ENCODE results near the gene CEP290.

DNA sequence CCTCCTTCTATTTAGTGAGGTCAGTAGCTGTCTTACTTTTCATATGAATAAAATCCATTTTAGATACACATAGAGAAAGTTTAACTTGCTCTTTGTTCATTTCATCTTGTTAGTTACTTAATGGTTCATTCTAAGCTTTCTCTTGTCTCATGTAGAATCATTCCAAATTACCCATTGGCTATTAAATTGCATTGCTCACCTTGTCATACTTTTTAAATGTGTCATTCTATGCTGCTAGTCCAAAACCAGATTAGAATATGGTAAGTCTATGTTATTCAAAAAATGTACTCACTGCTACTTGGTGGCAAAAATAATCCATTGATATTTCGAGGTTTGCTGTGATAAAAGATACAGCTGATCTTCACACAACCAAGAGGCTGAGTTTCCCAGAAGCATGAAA, 115.7 kb downstream of the CEP290 start:
- TF ChIP-seq ELF4 (CRISPR knock-in tag; IDR thresholded peaks at IDR 0.05; ENCODE audit: low read depth) (no peak), JUN (CRISPR knock-in tag; IDR thresholded peaks at IDR 0.05) (no peak)
- TF ChIP-seq, protein P1, sequence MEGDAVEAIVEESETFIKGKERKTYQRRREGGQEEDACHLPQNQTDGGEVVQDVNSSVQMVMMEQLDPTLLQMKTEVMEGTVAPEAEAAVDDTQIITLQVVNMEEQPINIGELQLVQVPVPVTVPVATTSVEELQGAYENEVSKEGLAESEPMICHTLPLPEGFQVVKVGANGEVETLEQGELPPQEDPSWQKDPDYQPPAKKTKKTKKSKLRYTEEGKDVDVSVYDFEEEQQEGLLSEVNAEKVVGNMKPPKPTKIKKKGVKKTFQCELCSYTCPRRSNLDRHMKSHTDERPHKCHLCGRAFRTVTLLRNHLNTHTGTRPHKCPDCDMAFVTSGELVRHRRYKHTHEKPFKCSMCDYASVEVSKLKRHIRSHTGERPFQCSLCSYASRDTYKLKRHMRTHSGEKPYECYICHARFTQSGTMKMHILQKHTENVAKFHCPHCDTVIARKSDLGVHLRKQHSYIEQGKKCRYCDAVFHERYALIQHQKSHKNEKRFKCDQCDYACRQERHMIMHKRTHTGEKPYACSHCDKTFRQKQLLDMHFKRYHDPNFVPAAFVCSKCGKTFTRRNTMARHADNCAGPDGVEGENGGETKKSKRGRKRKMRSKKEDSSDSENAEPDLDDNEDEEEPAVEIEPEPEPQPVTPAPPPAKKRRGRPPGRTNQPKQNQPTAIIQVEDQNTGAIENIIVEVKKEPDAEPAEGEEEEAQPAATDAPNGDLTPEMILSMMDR (IDR thresholded peaks at IDR 0.05): no peak
- TF ChIP-seq, protein P2, sequence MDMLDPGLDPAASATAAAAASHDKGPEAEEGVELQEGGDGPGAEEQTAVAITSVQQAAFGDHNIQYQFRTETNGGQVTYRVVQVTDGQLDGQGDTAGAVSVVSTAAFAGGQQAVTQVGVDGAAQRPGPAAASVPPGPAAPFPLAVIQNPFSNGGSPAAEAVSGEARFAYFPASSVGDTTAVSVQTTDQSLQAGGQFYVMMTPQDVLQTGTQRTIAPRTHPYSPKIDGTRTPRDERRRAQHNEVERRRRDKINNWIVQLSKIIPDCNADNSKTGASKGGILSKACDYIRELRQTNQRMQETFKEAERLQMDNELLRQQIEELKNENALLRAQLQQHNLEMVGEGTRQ (CRISPR knock-in tag; IDR thresholded peaks at IDR 0.05): no peak
- TF ChIP-seq, protein P3, sequence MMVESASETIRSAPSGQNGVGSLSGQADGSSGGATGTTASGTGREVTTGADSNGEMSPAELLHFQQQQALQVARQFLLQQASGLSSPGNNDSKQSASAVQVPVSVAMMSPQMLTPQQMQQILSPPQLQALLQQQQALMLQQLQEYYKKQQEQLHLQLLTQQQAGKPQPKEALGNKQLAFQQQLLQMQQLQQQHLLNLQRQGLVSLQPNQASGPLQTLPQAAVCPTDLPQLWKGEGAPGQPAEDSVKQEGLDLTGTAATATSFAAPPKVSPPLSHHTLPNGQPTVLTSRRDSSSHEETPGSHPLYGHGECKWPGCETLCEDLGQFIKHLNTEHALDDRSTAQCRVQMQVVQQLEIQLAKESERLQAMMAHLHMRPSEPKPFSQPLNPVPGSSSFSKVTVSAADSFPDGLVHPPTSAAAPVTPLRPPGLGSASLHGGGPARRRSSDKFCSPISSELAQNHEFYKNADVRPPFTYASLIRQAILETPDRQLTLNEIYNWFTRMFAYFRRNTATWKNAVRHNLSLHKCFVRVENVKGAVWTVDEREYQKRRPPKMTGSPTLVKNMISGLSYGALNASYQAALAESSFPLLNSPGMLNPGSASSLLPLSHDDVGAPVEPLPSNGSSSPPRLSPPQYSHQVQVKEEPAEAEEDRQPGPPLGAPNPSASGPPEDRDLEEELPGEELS (CRISPR knock-in tag; IDR thresholded peaks at IDR 0.05): no peak

Data from WTC11 (cell line).